HG02571 (cell line): ENCODE results near the gene PP2D1.
A peak's percentile ranks its signal among the peaks of the same experiment; 100 is the strongest.
"Not testable (repeated sequence)": the region's sequence is repeated elsewhere in the genome, so short reads cannot be mapped to it uniquely, and the experiment has no call there.

Experiments used
- ATAC-seq: cut with Tn5 transposase; IDR thresholded peaks from one replicate; pipeline ENCODE4 v1.9.1; 2021; ENCODE audit warnings: mild to moderate bottlenecking, moderate library complexity; ENCODE audit not compliant: unreplicated experiment

Gene PP2D1

DNA sequence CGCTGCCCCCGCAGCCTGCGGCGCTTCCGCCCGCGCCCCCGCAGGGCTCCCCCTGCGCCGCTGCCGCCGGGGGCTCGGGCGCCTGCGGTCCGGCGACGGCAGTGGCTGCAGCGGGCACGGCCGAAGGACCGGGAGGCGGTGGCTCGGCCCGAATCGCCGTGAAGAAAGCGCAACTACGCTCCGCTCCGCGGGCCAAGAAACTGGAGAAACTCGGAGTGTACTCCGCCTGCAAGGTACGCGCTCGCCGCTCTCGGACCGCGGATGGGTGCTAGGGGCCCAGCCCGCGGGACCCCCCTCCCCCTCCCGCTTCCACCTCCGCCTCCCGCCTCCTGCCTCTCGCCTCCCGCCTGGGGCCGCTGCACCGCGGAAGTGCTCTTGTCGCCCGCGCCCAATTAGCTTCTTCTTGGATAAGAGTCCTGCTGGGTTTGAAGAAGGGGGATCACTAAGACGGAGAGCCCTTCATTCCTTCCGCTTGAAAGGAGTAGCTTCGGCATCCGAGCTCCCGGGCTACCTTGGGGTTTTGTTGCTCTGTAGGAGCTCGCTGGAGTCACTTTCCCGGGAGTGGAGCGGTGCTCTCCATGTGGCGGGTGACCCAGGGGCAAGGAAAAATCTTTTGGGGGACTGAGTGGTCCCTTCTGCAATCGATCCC lies 28.6 kb upstream of the PP2D1 start:
- ATAC-seq: peak; percentile 36

DNA sequence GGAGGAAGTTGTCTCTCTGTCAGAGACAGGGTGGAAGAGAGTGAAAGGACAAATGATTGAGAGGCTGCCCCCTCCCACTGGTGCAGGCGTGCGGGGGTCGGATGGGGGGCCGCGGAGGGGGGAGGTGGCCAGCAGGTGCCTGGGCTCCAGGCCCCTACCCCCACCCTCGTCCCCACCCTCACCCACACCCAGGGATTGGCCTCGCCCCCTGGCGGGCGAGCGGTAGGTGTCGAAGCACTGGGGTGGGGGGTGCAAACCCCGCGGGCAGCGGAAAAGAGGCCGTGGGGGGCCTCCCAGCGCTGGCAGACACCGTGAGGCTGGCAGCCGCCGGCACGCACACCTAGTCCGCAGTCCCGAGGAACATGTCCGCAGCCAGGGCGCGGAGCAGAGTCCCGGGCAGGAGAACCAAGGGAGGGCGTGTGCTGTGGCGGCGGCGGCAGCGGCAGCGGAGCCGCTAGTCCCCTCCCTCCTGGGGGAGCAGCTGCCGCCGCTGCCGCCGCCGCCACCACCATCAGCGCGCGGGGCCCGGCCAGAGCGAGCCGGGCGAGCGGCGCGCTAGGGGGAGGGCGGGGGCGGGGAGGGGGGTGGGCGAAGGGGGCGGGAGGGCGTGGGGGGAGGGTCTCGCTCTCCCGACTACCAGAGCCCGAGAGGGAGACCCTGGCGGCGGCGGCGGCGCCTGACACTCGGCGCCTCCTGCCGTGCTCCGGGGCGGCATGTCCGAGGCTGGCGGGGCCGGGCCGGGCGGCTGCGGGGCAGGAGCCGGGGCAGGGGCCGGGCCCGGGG lies 27.9 kb upstream of the PP2D1 start, which contains the start of gene KAT2B:
Gene KAT2B, plus strand, starts transcription at position 682 of the 783 bp plus-strand sequence. Its CDS starts 32 bp downstream, at position 714.
- peak; percentile 49 for ATAC-seq

DNA sequence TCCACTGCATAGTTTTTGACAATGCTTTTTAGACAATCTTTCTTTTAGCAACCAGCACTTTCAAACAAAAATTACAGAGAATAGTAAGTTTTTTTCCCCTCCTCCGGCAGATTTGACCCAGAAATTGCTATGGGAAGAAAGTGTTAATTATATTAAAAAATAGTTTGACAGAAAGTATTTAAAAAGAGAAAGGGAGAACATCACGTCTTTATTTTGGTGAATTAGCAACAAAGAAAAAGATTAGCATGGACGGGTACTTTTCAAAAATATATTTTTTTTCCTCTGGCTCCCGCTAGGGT lies 27.4 kb upstream of the PP2D1 start:
- ATAC-seq: no peak

DNA sequence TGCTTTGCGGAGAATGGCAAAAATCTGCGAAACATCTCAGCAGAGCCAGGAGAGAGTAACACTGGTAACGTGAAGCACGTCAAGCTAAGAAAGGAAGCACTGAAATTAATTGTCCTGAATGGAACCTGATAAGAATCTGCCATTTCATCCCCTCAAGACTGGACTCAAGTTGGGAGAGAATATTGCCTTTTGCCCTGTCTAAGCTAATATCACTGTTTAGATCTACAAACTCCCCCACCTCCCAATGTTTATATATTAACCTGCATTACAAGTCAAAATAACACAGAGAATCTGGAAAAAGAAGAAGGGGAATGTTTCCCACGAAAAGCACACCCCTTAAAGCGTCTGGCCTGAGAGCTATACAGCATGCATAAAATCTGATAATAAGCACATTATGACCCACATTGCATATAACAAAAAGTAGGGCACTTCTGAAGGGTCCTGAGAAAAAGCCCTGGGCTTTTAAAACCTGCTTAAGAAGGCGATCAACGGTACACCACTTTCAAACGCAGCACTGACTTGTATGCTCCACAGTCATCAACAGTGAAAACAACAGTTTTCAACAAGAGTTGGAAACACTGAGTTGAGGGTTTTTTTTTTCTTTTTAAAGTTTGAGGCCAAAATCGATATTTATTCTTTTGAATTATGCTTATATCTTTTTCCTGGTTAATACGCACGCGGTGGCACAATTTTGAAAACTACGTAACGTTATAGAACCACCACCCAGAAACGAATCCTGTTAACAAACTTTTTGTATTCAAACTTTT lies 26.8 kb upstream of the PP2D1 start:
- no peak for ATAC-seq

DNA sequence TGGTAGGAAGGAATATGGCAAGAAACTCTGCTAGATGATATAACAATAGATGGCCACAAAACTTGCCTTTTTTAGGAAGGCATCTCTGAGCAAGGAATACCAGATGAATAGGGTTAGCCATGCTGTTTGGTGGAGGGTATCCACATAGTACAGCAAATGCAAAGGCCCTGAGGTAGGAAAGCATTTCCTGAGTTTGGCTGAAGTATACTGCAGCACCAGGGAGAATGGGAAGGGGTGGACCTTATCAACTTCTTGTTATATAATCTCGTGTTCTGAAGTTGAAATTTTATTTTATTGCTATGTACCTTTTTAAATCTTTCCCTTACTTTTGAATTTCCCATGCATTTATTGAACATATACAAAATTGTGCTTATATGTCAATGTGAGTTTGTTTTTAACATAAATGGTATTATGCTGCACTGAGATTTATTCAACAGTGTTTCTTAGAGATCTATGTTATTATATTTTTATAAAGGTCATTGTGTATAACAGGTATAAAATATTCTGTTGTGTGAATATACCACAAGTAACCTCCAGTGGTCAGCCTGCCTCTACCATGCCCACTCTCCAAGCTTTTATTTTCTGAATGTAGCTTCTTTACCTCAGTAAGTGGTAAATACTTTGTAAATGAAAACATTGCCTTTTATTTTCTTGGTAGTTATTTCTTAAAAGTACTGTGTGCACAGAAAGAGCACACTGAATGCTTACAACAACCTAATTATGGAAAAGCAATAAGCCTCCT lies 25.4 kb upstream of the PP2D1 start:
- ATAC-seq: no peak

DNA sequence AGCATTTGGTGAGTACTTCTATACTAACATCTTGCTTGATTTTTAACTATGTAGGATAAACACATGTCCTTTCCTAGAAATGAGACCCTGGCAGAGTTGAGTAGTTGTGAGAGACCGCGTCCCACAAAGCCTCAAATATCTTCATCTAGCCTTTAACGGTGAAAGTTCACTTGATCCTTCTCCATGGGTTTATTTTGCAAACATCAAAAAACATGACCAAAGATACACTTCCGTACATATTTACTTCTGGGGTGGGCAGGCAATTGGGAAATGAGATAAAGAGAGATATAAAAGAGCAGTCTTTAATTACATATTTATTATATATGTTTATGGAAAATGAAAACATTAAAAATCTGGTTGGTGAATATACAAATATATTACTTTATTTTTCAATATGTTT lies 23.0 kb upstream of the PP2D1 start:
- no peak for ATAC-seq

DNA sequence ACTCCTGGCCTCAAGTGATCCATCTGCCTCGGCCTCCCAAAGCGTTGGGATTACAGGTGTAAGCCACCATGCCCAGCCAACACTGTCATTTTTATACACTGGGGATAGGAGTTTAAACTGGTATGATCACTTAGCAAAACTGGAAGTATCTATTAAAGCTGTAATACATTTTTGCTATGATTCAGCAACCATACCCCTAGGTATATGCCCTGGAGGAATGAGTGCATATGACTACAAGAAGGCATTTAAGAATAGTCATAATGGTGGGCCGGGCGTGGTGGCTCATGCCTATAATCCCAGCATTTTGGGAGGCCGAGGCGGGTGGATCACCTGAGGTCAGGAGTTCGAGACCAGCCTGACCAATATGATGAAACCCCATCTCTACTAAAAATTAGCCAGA lies 19.9 kb upstream of the PP2D1 start:
- ATAC-seq: not testable (repeated sequence)

DNA sequence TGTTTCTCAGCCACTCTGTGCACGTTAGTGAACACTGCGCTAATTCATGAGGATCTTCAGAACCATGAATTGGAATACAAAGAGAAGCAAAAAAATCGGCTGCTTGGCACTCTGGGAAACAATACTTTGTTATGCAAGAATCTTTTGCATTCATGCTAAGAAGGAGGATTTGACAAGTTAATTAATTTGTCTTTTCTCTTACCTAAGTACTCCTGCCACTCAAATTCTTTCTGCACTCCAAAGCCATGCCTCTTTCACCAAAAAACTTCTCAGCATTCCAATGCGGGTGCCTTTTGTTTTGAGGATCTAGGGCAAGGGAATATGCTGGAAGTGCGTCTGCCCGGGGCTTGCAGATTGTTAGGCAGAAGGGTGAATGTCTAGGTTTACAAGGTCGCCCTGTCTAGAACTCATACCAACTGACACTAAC lies 16.9 kb upstream of the PP2D1 start:
- no peak for ATAC-seq

DNA sequence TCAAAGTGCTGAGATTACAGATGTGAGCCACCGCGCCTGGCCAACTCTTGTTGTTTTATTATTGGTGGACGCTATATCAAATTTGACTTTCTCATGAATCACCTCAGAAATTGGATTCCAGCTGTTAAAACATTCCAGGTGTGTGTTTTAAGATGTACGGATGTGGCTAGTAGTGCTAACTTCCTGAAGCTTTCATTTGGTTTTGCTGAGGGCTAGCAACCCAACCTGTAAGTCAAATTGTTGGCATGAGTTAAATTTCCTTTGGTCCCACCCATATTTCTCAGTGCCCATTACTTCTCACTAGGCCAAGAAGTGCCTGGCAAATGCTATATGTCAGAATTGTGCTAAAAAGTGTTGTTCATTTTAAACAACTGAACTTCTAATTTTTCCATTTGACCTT lies 15.1 kb upstream of the PP2D1 start:
- no peak for ATAC-seq

DNA sequence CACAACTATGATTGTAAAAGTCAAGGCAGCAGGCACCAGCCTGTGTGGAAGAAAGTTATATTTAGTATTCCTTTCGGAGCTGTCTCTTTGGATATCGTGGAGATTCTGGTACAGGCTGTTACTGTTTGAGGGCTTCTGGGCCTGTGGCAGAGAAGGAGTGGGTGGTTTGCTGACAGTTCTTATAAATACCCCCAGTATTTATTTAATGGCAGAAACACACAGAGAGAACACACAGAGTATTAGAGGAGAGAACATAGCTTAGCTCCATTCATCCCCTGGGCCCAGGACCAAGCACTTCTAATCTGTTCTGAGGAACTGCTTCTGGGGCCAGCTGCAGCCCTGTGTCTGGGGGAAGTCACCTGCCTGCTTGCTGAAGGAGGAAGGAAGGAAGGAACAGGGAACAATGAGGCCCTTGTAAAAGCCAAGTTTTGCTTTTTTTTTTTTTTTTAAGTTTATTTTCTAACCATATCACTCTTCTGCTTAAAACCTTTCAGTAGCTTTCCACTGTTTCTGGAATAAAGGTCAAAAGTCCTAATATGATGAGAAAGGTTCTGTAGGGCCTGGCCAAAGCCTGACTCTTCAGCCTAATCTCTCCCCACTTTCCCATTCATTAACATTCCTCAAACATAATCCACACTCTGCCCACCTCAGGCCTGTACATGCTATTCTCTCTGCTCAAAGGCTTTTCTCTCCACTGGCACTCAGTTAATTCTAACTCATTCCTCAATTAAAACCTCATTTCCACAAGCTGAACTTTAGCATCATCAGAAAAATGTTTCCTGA lies 11.8 kb upstream of the PP2D1 start:
- no peak for ATAC-seq

DNA sequence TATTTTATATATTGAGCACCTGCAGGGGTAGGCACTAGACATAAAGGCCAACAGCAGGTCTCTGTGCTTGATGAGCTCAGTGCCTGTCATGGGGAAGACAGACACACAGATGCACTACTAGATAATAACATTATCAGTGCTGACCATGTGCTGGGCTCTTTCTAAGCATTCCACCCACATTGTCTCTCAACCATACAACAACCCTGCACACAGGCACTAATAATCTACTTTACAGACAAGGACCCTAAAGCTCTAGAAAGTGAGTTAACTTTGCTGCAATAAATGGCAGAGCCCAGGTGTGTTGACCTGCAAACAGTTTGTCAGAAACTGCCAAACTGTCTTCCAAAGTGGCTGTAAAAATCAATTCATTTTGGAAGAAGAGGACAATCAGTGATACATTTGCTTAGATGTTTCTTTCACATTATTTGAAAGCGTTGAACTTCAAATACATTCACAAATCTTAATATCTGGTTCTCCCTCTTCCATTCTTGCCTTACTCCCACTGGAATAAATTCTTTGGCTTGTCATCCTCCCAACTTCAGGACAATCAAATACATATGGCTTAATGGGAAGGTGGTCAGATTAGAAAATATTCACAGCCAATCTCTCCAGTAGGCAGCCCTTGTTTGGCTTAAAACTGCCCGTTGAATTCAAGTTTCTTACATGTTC lies 11.0 kb upstream of the PP2D1 start:
- ATAC-seq: no peak

DNA sequence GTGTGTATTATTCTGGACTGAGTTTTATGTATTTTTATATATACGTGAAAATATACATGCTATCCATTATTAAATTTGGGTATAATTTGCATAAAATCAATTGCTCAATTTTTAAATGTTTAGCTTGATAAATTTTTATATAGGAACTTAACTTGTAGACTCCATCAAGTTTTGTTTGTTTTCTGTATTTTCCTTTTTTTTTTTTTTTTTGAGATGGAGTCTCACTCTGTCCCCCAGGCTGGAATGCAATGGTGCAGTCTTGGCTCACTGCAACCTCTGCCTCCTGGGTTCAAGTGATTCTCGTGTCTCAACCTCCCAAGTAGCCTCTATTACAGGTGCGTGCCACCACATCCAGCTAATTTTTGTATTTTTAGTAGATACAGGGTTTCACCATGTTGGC lies 4.0 kb upstream of the PP2D1 start:
- ATAC-seq: not testable (repeated sequence)

DNA sequence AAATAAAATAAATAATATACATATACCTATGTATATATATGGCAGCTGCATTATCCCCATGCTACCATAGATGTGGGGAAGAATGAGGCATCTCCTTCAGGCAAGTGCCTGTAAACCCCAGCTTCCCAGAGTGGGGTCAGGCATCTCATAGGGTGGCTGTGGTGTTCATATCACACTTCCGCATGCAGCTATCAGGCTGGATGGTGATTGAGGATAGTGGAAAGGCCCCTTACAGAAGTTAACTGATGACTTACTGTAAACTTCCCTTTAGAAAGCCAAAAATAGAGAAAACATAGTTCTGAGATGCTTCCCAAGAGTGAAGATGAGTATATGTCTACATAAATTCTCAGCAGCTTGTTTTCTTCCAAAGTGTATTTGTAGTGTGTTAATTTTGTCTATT lies 3.5 kb upstream of the PP2D1 start:
- ATAC-seq: no peak

DNA sequence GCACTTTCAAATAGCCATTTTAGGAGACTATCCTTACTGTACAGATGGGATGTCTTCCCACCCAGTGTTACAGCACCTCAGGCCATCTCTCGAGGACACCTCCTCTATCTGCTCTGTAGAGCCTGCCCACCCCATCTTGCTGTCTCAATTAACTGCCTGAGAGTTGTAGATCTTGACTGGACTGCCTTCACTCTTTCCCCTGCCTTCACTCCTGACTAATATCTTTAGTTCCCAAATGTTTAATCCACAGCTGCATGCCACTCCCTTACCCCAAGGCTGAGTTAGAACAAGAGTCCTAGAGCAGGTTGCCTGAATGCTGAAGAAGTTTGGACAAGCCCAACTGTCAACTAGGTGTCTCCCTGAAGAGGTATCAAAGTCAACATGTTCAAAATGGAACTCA lies 1.3 kb upstream of the PP2D1 start:
- no peak for ATAC-seq

DNA sequence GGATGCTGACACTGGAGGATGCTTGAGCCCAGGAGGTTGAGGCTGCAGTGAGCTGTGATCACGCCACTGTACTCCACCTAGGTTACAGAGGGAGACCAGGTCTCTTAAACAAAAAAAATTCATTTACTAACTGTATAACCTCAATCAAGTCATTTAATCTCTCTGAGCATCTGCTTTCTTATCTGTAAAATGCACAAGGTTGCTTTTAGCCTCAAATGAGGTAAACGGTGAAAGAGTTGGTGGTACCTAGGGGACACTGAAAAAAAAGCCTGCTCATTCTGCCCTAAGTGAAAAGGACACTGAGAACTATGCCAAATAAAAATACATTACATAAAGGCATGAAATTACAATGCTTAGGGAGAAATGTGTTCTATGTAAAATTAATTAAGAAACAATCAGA lies 3.4 kb downstream of the PP2D1 start:
- ATAC-seq: no peak

DNA sequence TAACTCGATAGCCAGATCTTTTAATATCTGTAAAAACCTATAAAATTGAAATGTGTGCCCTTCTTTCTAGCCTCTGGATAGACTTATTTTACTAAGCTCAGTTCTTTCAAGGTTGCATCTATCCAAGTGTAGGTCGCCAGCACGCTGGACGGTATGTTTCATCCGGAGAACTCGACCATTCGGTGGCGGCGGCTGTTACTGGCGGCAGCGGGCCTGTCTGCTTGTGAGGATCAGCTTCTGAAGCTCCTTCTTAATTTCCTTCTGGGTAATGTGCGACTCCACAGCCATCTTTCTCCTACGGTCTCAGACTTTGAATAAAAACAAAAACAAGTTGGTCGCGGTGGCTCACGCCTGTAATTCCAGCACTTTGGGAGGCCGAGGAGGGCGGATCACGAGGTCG lies 4.1 kb downstream of the PP2D1 start:
- no peak for ATAC-seq

DNA sequence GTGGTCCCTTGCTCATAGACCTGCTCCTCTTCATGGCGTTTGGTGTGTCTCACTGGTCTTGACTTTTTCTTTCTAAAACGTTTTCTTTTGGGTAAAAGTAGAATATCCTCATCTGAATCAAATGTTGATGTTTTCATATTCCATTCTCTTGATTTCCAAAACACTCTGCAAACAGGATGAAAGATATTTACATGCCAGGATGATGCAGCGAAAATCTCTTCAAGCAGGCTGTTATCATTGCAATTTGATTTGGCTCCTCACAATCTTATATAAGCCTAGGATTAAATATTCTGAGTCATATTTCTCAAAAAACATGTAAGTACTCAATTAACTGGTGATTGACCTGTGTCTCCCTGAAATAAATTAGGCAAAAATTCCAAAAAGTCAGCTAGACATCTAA lies 10.1 kb downstream of the PP2D1 start:
- no peak for ATAC-seq

DNA sequence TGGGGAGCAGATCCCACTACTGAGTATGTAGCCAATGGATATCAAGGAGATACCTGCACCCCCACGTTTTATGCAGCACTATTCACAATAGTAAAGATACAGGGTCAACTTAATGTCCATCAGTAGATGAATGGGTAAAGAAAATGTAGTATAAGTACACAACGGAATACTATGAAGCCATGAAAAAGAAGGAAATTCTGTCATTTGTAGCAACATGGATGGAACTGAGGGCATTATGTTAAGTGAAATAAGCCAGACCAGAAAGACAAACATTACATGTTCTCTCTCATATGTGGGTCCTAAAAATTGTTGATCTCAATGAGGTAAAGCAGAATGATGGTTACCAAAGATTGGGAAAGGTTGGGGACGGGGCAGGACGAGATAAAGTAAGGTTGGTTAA lies 14.6 kb downstream of the PP2D1 start:
- no peak for ATAC-seq

DNA sequence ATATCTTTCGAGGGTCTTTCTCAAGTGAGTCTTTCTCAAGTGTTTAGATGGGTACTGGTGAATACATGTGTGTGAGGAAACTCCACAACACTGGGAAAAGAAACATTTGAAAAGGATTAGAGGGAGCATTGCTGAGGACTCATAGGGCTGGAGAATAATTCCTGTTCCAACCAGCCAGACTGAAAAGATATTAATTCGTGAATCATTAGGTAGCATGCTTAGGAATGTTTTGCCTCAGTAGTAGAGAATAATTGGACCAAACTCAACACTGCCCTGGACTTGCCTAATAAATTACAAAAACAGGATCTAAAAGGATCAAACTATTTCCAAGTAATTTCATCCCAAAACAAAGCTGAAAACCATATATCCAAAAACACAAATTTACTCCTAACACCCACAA lies 17.3 kb downstream of the PP2D1 start:
- no peak for ATAC-seq

DNA sequence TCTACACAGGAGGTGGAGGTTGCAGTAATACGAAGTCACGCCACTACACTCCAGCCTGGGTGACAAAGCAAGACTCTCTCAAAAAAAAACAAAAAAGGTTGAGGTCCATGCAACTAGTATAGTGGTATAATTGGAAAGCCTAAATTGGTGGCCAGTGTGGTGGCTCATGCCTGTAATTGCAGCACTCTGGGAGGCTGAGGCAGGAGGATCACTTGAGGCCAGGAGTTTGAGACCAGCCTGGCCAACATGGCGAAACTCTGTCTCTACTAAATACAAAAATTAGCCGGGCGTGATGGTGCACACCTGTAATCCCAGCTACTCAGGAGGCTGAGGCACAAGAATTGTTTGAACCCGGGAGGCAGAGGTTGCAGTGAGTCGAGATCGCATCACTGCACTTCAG lies 23.2 kb downstream of the PP2D1 start:
- not testable (repeated sequence) for ATAC-seq
